ENCODE data around the gene KIAA0825. TPM values are rescaled to one million over a fixed set of nuclear protein-coding genes. Genes with fewer than 3 reads are reported as not detected.

The KIAA0825 gene
- total RNA-seq, 4 donors from 2014 or later = 0.60 to 2.5 (median 1.6) TPM

GRCh38 chr5:94184870-94185269 is 433.5 kb downstream of the KIAA0825 start:
- in situ Hi-C loops (cut with MboI; ENCODE audit: low sequenced_read_pairs in 4 of 4) = no loop called here
- no peaks in the 10 kb centered on the region for H3K4me1 ChIP-seq

GRCh38 chr5:94181895-94182294 is 436.5 kb downstream of the KIAA0825 start:
- in situ Hi-C loops (cut with MboI; ENCODE audit: low sequenced_read_pairs in 4 of 4) (no loop called here), intact Hi-C loops (cut with DNase I; ENCODE audit: low total_unique reads) (no loop called here)
- H3K27ac ChIP-seq = no peak overlapping the region
- no peak for ATAC-seq
- no peaks in the 10 kb centered on the region for H3K27me3 ChIP-seq
- no peaks in the 10 kb centered on the region for H3K36me3 ChIP-seq
- DNase-seq = no peak
- no peaks in the 10 kb centered on the region for H3K4me1 ChIP-seq
- H3K9me3 ChIP-seq = no peaks in the 10 kb centered on the region
- H3K4me3 ChIP-seq = no peak overlapping the region
- TF ChIP-seq POLR2A (IDR thresholded peaks at IDR 0.05) (no peak), CTCF (IDR thresholded peaks at IDR 0.05 in 4 of 5, conservative IDR thresholded peaks at IDR 0.05 in 1 of 5) (no peak)

More at GRCh38 chr5:94184870-94185269, 433.5 kb downstream of the KIAA0825 start:
- H3K27me3 ChIP-seq = no peaks in the 10 kb centered on the region
- no peaks in the 10 kb centered on the region for H3K36me3 ChIP-seq
- TF ChIP-seq CTCF (IDR thresholded peaks at IDR 0.05 in 4 of 5, conservative IDR thresholded peaks at IDR 0.05 in 1 of 5) = no peak
- no peak for TF ChIP-seq POLR2A (IDR thresholded peaks at IDR 0.05)
- H3K27ac ChIP-seq = no peak overlapping the region
- peaks cover 0 to 5% (median 0%) of the 10 kb centered on the region in 3 donors for H3K9me3 ChIP-seq
- no peak overlapping the region for H3K4me3 ChIP-seq
- no peak for DNase-seq
- ATAC-seq = no peak
- intact Hi-C loops (cut with DNase I; ENCODE audit: low total_unique reads) = no loop called here

DNA sequence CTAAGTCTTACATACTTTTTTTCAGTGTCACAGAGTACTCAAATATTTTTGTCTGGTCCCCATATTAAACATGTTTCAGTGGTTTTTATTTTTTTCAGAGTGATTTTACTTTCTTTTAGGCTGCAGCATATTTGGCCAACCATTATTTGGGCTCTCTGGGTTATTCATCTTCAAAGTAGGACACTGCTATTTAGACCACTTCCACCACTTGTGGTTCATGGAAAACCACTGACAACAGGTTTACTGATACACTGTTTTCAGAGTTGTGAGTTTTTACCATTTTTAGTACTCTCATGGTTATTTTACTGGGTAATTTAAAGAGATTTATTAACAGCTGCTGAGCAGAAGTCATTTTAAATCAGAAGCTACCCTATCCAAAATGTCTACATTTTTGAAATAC is 437.6 kb downstream of the KIAA0825 start:
- no peak overlapping the region for H3K27ac ChIP-seq
- no peak for TF ChIP-seq POLR2A (IDR thresholded peaks at IDR 0.05)
- in situ Hi-C loops (cut with MboI; ENCODE audit: low sequenced_read_pairs in 4 of 4) (no loop called here), intact Hi-C loops (cut with DNase I; ENCODE audit: low total_unique reads) (no loop called here)
- H3K4me3 ChIP-seq = no peak overlapping the region
- H3K36me3 ChIP-seq = no peaks in the 10 kb centered on the region
- ATAC-seq (no peak), DNase-seq (no peak)
- no peaks in the 10 kb centered on the region for H3K4me1 ChIP-seq
- H3K9me3 ChIP-seq = no peaks in the 10 kb centered on the region
- no peaks in the 10 kb centered on the region for H3K27me3 ChIP-seq

GRCh38 chr5:94175912-94176311 is 442.5 kb downstream of the KIAA0825 start:
- Histone ChIP-seq H3K9me3 (no peaks in the 10 kb centered on the region), H3K27ac (no peak overlapping the region), H3K27me3 (no peaks in the 10 kb centered on the region), H3K4me1 (no peaks in the 10 kb centered on the region), H3K36me3 (no peaks in the 10 kb centered on the region), H3K4me3 (no peak overlapping the region)
- TF ChIP-seq POLR2A (IDR thresholded peaks at IDR 0.05) (no peak), CTCF (IDR thresholded peaks at IDR 0.05 in 4 of 5, conservative IDR thresholded peaks at IDR 0.05 in 1 of 5) (no peak)
- intact Hi-C loops (cut with DNase I; ENCODE audit: low total_unique reads) (loop anchor here (10.0 kb wide), 1 partner anchor 349 kb away; no protein-coding TSS in a partner anchor), in situ Hi-C loops (cut with MboI; ENCODE audit: low sequenced_read_pairs in 4 of 4) (no loop called here)
- DNase-seq = no peak
- no peak for ATAC-seq

DNA sequence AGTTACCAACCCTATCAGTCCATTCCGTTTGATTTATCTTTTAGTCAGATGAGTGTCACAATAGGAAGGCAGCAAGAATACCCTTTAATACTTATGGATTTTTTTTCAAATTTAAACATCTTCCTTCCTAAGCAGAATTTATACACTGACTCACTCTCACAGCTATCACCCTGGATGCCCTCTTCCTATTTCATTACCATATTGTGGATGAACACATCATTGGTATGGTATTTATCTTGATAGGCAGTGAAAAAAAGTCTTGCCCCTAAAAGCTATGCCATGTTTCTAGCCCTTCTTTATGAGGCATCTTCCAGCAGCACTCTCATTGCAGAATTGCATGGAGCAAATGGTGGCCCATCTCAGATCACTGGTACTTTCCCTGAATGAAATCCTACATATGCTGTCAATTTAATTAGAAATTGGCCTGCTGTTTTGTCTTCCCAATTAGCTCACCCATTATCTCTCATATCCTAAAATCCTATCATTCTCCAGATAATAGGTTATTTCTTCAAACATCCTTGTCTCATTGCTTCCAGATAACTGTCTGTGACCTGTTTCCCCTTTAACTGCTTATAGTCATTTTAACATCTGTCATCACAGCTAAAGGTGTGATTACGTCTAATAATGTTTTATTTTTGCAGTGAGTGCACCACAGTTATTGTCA is 443.5 kb downstream of the KIAA0825 start:
- Histone ChIP-seq H3K36me3 (no peaks in the 10 kb centered on the region), H3K4me1 (no peaks in the 10 kb centered on the region), H3K27me3 (no peaks in the 10 kb centered on the region), H3K9me3 (no peaks in the 10 kb centered on the region), H3K4me3 (no peak overlapping the region), H3K27ac (no peak overlapping the region)
- TF ChIP-seq CTCF (IDR thresholded peaks at IDR 0.05 in 4 of 5, conservative IDR thresholded peaks at IDR 0.05 in 1 of 5) (no peak), POLR2A (IDR thresholded peaks at IDR 0.05) (no peak)
- ATAC-seq = no peak
- DNase-seq = no peak
- in situ Hi-C loops (cut with MboI; ENCODE audit: low sequenced_read_pairs in 4 of 4) (no loop called here), intact Hi-C loops (cut with DNase I; ENCODE audit: low total_unique reads) (loop anchor here (10.0 kb wide), 1 partner anchor 350 kb away; no protein-coding TSS in a partner anchor)
